Mammary epithelial cell (primary cell): ENCODE results near the gene SNX12.
"Not testable (repeated sequence)": the region's sequence is repeated elsewhere in the genome, so short reads cannot be mapped to it uniquely, and the experiment has no call there.

Experiments
- CTCF ChIP-seq, 2 donors: IDR thresholded peaks in 1 of 2; conservative IDR thresholded peaks in 1 of 2; 2 replicates each; pipeline ENCODE4 v1.5.1; 2011 to 2012; ENCODE audit warnings: inconsistent platforms in 2 of 2, low read length in 2 of 2, mild to moderate bottlenecking in 2 of 2, control low read depth in 1 of 2, low read depth in 1 of 2; ENCODE audit not compliant: insufficient read depth in 1 of 2; ENCODE audit errors: extremely low read depth in 1 of 2
- EZH2 ChIP-seq: IDR thresholded peaks from 2 replicates; pipeline ENCODE4 v1.6.1; 2012; ENCODE audit warnings: low read length, inconsistent platforms, borderline replicate concordance

- TF ChIP-seq CTCF (conservative IDR thresholded peaks at IDR 0.05 in 1 of 2, IDR thresholded peaks at IDR 0.05 in 1 of 2; ENCODE audit: extremely low read depth in 1 of 2, insufficient read depth in 1 of 2, low read depth in 1 of 2, low read length in 2 of 2); EZH2: not testable (repeated sequence)
Observed at GRCh38 chrX:71047891-71048290, 20.2 kb downstream of the SNX12 start.
